GM12891 (cell line): ENCODE data around the gene RGL4.

Experiments used
- PAX5 ChIP-seq: IDR thresholded peaks from 2 replicates; pipeline ENCODE4 v1.6.1; 2011; ENCODE audit warnings: low read length, moderate library complexity, mild to moderate bottlenecking; ENCODE audit not compliant: insufficient read depth, severe bottlenecking
- POLR2A ChIP-seq: IDR thresholded peaks from 2 replicates; pipeline ENCODE4 v1.6.1; 2011; ENCODE audit warnings: low read depth, low read length, control low read depth
- POLR2AphosphoS5 ChIP-seq: IDR thresholded peaks from 2 replicates; pipeline ENCODE4 v1.6.1; 2011; ENCODE audit warnings: low read depth, low read length, control low read depth
- POU2F2 ChIP-seq: IDR thresholded peaks from 2 replicates; pipeline ENCODE4 v1.6.1; 2011; ENCODE audit warnings: low read depth, mild to moderate bottlenecking, control low read depth, low read length, moderate library complexity
- SPI1 ChIP-seq: IDR thresholded peaks from 2 replicates; pipeline ENCODE4 v1.6.1; 2011; ENCODE audit warnings: low read depth, low read length, control low read depth
- TAF1 ChIP-seq: IDR thresholded peaks from 2 replicates; pipeline ENCODE4 v1.6.1; 2011; ENCODE audit warnings: low read depth, low read length, control low read depth

- TF ChIP-seq POLR2A (no peak), TAF1 (no peak), POLR2AphosphoS5 (no peak), POU2F2 (no peak), SPI1 (no peak), PAX5 (no peak)
These were observed 17.7 kb upstream of the RGL4 start for GRCh38 chr22:23673050-23673620.
